Brain microvascular endothelial cell (primary cell): ENCODE measurements around the gene USP11.
A peak's percentile ranks its signal among the peaks of the same experiment; 100 is the strongest.

Experiments used
- DNase-seq: peaks from one replicate; pipeline ENCODE4 v3.0.0-alpha.2; 2020
- H3K27ac ChIP-seq: fragments of 250-450 bp; sonication (Bioruptor Pico); 2 replicates; pipeline ENCODE4 v1.5.1; 2020; ENCODE audit warnings: mild to moderate bottlenecking, moderate library complexity
- H3K27me3 ChIP-seq: fragments of 250-450 bp; sonication (Bioruptor Pico); replicated peaks from 2 replicates; pipeline ENCODE4 v1.5.1; 2020; ENCODE audit warnings: mild to moderate bottlenecking
- H3K36me3 ChIP-seq: fragments of 250-450 bp; sonication (Bioruptor Pico); replicated peaks from 2 replicates; pipeline ENCODE4 v1.5.1; 2020; ENCODE audit warnings: mild to moderate bottlenecking
- H3K4me3 ChIP-seq: 2 replicates; pipeline ENCODE4 v1.5.1; 2011; ENCODE audit warnings: low read depth, mild to moderate bottlenecking, control low read depth, low read length, moderate library complexity
- in situ Hi-C: cut with HindIII; loops from 2 replicates; pipeline ENCODE4 v1.10.0; 2017; ENCODE audit warnings: low sequenced_read_pairs, low pct_ligation_motif_present
- TF ChIP-seq, protein P1 (sequence below): IDR thresholded peaks from 2 replicates; pipeline ENCODE4 v1.5.1; 2011; ENCODE audit warnings: low read depth, mild to moderate bottlenecking, moderate library complexity, low read length, control low read depth, inconsistent platforms; ENCODE audit errors: missing control alignments

The USP11 gene

GRCh38 chrX:47189906-47190305 is 42.9 kb upstream of the USP11 start:
- no peak overlapping the region for H3K4me3 ChIP-seq
- H3K27me3 ChIP-seq: no peaks in the 10 kb centered on the region
- in situ Hi-C loops: no loop called here
- H3K27ac ChIP-seq: no peak overlapping the region
- no peaks in the 10 kb centered on the region for H3K36me3 ChIP-seq
- TF ChIP-seq, protein P1, sequence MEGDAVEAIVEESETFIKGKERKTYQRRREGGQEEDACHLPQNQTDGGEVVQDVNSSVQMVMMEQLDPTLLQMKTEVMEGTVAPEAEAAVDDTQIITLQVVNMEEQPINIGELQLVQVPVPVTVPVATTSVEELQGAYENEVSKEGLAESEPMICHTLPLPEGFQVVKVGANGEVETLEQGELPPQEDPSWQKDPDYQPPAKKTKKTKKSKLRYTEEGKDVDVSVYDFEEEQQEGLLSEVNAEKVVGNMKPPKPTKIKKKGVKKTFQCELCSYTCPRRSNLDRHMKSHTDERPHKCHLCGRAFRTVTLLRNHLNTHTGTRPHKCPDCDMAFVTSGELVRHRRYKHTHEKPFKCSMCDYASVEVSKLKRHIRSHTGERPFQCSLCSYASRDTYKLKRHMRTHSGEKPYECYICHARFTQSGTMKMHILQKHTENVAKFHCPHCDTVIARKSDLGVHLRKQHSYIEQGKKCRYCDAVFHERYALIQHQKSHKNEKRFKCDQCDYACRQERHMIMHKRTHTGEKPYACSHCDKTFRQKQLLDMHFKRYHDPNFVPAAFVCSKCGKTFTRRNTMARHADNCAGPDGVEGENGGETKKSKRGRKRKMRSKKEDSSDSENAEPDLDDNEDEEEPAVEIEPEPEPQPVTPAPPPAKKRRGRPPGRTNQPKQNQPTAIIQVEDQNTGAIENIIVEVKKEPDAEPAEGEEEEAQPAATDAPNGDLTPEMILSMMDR: no peak
- no peak for DNase-seq

- H3K4me3 ChIP-seq: peak overlapping the region; percentile 64
- H3K27ac ChIP-seq: no peak overlapping the region
- in situ Hi-C loops: no loop called here
- no peaks in the 10 kb centered on the region for H3K36me3 ChIP-seq
- peak; percentile 82 for DNase-seq
- TF ChIP-seq, protein P1: no peak
- no peaks in the 10 kb centered on the region for H3K27me3 ChIP-seq
Measured at GRCh38 chrX:47190445-47191269, 42.2 kb upstream of the USP11 start.

DNA sequence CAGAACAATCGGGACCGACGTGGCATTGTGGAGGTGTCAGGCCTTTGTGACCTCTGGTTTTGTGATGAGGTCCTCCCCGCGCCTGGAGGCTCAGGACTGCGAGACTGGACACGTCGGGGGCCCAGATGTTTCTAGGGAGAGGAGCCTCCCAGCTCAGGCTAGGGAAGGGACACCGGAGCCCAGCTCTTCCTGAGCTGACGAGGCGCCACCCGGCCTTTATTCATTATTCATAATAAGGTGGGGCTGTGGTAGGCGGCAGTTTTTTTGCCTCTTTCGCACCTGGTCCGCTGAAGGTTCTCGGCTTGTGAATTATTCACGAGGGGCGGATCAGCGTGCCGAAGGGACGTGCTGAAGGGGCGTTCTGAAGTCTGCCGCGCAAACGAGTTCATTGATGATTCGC is 41.5 kb upstream of the USP11 start:
- H3K36me3 ChIP-seq: peaks cover 3% of the 10 kb centered on the region
- DNase-seq: no peak
- no peaks in the 10 kb centered on the region for H3K27me3 ChIP-seq
- no peak overlapping the region for H3K27ac ChIP-seq
- in situ Hi-C loops: no loop called here
- peak overlapping the region; percentile 64 for H3K4me3 ChIP-seq
- TF ChIP-seq, protein P1: no peak

DNA sequence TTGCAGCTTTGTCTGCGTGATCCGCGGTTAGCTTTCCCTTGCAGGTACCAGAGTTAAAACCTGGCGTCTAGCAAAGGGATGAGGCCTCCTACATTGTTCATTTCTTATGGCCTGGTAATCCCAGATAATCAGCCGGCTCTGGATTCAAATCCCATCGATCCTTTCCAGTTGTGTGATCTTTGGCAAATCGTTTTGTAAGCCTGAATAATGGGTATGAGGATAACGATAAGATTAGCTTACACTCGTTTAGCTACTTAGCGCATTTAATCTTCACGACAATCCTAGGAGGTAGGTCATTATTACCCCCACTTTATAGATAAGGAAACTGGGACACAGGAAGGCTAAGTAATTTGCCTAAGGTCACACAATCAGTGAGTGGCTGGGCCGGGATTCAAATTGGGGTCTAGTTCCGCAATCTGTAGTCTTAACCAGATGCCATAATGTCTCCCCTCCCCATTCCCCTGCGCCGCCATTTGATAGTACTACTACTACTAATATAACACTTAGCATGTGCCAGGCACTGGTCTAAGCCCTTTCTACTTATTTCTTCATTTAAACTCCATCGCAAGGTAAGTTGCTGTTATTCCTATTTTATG is 40.9 kb upstream of the USP11 start:
- H3K36me3 ChIP-seq: peaks cover 3% of the 10 kb centered on the region
- H3K4me3 ChIP-seq: peak overlapping the region; percentile 64
- in situ Hi-C loops: no loop called here
- no peaks in the 10 kb centered on the region for H3K27me3 ChIP-seq
- DNase-seq: no peak
- H3K27ac ChIP-seq: no peak overlapping the region
- TF ChIP-seq, protein P1: no peak

GRCh38 chrX:47193475-47194193 is 39.2 kb upstream of the USP11 start, which contains the start of gene UBA1:
Gene UBA1, plus strand, starts transcription at chrX:47193829. Its CDS starts 4,974 bp downstream, at chrX:47198803.
- Histone ChIP-seq H3K27ac (peak within 1 kb of the TSS; percentile 87), H3K4me3 (peak within 1 kb of the TSS; percentile 91), H3K36me3 (peaks cover 15% of the 10 kb centered on the region), H3K27me3 (no peaks in the 10 kb centered on the region)
- DNase-seq: peak; percentile 97
- TF ChIP-seq, protein P1: peak; percentile 85
- in situ Hi-C loops: no loop called here
